Sigmoid colon (tissue), 7 donors: ENCODE measurements around the gene GPR183. TPM values are rescaled to one million over a fixed set of nuclear protein-coding genes. Genes with fewer than 3 reads are reported as not detected.

Experiments
- DNase-seq: peaks from one replicate; pipeline ENCODE4 v3.0.0-alpha.2; 2019
- H3K27ac ChIP-seq, 4 donors: fragments of 200-600 bp; sonication (generic); one replicate each; pipeline ENCODE4 v1.5.1; 2016 to 2019; ENCODE audit warnings: mild to moderate bottlenecking in 1 of 4
- H3K27me3 ChIP-seq, 3 donors: fragments of 200-600 bp; sonication (generic); one replicate each; pipeline ENCODE4 v1.5.1; 2019; ENCODE audit warnings: mild to moderate bottlenecking in 1 of 3
- H3K36me3 ChIP-seq, 4 donors: fragments of 200-600 bp; sonication (generic); one replicate each; pipeline ENCODE4 v1.5.1; 2016 to 2019
- H3K4me1 ChIP-seq, 4 donors: fragments of 200-600 bp; sonication (generic); one replicate each; pipeline ENCODE4 v1.5.1; 2017 to 2019
- H3K4me3 ChIP-seq, 4 donors: fragments of 200-600 bp; sonication (generic); one replicate each; pipeline ENCODE4 v1.5.1; 2017 to 2019; ENCODE audit warnings: mild to moderate bottlenecking in 2 of 4, moderate library complexity in 1 of 4
- H3K9me3 ChIP-seq, 4 donors: fragments of 200-600 bp in 3 of 4; sonication (generic) in 3 of 4; one replicate each; pipeline versions ENCODE4 v1.5.1 to v1.6.1; 2013 to 2019
- CTCF ChIP-seq, 4 experiments: fragments of 450-650 bp in 3 of 4; fragments of 200-600 bp in 1 of 4; IDR thresholded peaks; one replicate each; pipeline ENCODE4 v1.5.1; 2016 to 2019; ENCODE audit warnings: antibody characterized with exemption in 4 of 4, mild to moderate bottlenecking in 3 of 4, moderate library complexity in 2 of 4
- EP300 ChIP-seq, 4 donors: sonication (generic); formaldehyde crosslinking; IDR thresholded peaks; one replicate each; pipeline ENCODE4 v1.6.1; 2017; ENCODE audit warnings: antibody characterized with exemption in 4 of 4
- POLR2A ChIP-seq, 2 donors: fragments of 450-650 bp; IDR thresholded peaks; one replicate each; pipeline ENCODE4 v1.6.1; 2016; ENCODE audit warnings: antibody characterized with exemption in 2 of 2, mild to moderate bottlenecking in 2 of 2, moderate library complexity in 2 of 2
- POLR2AphosphoS5 ChIP-seq, 4 donors: sonication (generic); formaldehyde crosslinking; IDR thresholded peaks; one replicate each; pipeline ENCODE4 v1.6.1; 2017; ENCODE audit warnings: antibody characterized with exemption in 4 of 4
- WGBS, 2 donors: extraction: QIAGEN DNeasy Blood & Tissue Kit; methylation state at CpG; one replicate each; pipeline ENCODE4 v1.1.7; 2013; 5-methylcytosine and 5-hydroxymethylcytosine counted together
- intact Hi-C: fragments of 100-400 bp; cut with DNase I; formaldehyde crosslinking; loops from one replicate; pipeline ENCODE4 v1.15.1; 2023
- polyA plus RNA-seq, 3 donors: library from polyadenylated mRNA; stranded (reverse); fragments of 200-250 nt; gene quantifications; one replicate each; pipeline ENCODE4 v1.2.3, GENCODE V29; 2013
- total RNA-seq, 4 donors: library from RNA; depleted of rRNA; stranded (reverse); fragments of >200 nt; gene quantifications; one replicate each; pipeline ENCODE4 v1.1.0, GENCODE V29; 2016
- donor health status: healthy with polysubstance abuse.
- donor health status: Bipolar disorder and iron deficiency.
- donor health status: healthy.

GPR183 gene
- total and polyA plus RNA-seq, 7 donors, result 4.8 to 36.4 (median 30.9) TPM

- intact Hi-C loops, result loop anchor here (2.0 kb wide), 1 partner anchor 166 kb away; no protein-coding TSS in a partner anchor
- Histone ChIP-seq H3K27ac (peak overlapping the region in 2 of 4 donors; percentile 44 to 50), H3K36me3 (peaks cover 0 to 3% (median 0%) of the 10 kb centered on the region in 4 donors), H3K27me3 (no peaks in the 10 kb centered on the region), H3K9me3 (peaks cover 0 to 3% (median 0%) of the 10 kb centered on the region in 4 donors), H3K4me3 (no peak overlapping the region), H3K4me1 (no peaks in the 10 kb centered on the region)
- no peak for TF ChIP-seq EP300 (IDR thresholded peaks at IDR 0.05)
- TF ChIP-seq POLR2A (IDR thresholded peaks at IDR 0.05), result no peak
- TF ChIP-seq POLR2AphosphoS5 (IDR thresholded peaks at IDR 0.05), result peak in 1 of 4 donors; percentile 24
- no peak for TF ChIP-seq CTCF (IDR thresholded peaks at IDR 0.05)
- DNase-seq, result no peak
- WGBS, 2 donors, result 52 to 91% methylated on average over 2 of the region's 2 CpGs
Measured at GRCh38 chr13:99270518-99270917, 36.7 kb downstream of the GPR183 start.

DNA sequence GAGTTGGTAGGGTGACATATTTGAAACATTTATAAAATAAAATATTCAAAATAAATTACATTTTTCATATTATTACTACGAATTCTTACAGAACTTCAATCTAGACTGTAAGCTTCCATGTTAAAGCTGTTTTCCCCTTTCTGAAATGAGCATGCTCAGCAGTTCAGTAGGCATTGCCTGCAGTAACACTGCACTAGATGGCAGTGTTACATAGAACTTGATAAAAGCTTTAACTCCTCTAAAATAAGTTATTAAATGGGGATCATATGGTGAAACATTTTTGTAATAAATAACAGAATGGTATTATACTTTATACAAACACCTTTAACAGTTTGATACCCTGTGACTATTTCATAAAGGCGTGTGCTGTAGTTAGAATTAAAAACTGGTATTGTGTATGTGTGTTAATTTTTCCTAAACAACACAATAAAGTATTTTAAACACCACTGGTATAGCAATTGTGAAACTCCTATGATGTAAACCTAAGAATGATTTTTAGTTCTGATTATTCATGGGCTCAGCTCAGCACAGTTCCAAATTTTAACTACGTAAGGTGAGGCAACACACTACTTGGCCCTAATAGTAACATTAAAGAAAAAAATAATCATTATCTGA is 37.5 kb downstream of the GPR183 start:
- 68 to 80% methylated on average over 3 of the region's 3 CpGs for WGBS, 2 donors
- Histone ChIP-seq H3K4me1 (no peaks in the 10 kb centered on the region), H3K27ac (peak overlapping the region in 1 of 4 donors; percentile 22), H3K27me3 (no peaks in the 10 kb centered on the region), H3K4me3 (no peak overlapping the region), H3K9me3 (peaks cover 0 to 3% (median 0%) of the 10 kb centered on the region in 4 donors), H3K36me3 (peaks cover 0 to 3% (median 0%) of the 10 kb centered on the region in 4 donors)
- no peak for DNase-seq
- intact Hi-C loops, result loop anchor here (2.0 kb wide), 1 partner anchor 167 kb away; no protein-coding TSS in a partner anchor
- peak in 3 of 4 experiments; percentile 24 to 54 (median 27) for TF ChIP-seq CTCF (IDR thresholded peaks at IDR 0.05)
- no peak for TF ChIP-seq POLR2A (IDR thresholded peaks at IDR 0.05)
- no peak for TF ChIP-seq EP300 (IDR thresholded peaks at IDR 0.05)
- no peak for TF ChIP-seq POLR2AphosphoS5 (IDR thresholded peaks at IDR 0.05)

- Histone ChIP-seq H3K4me1 (peaks cover 0 to 1% (median 0%) of the 10 kb centered on the region in 4 donors), H3K9me3 (peaks cover 0 to 3% (median 0%) of the 10 kb centered on the region in 4 donors), H3K4me3 (no peak overlapping the region), H3K36me3 (peaks cover 0 to 3% (median 0%) of the 10 kb centered on the region in 4 donors), H3K27me3 (no peaks in the 10 kb centered on the region), H3K27ac (no peak overlapping the region)
- 90 to 93% methylated on average over 3 of the region's 3 CpGs for WGBS, 2 donors
- DNase-seq, result no peak
- no peak for TF ChIP-seq POLR2AphosphoS5 (IDR thresholded peaks at IDR 0.05)
- TF ChIP-seq EP300 (IDR thresholded peaks at IDR 0.05), result no peak
- no peak for TF ChIP-seq CTCF (IDR thresholded peaks at IDR 0.05)
- no peak for TF ChIP-seq POLR2A (IDR thresholded peaks at IDR 0.05)
- intact Hi-C loops, result no loop called here
Measured at GRCh38 chr13:99268822-99269221, 38.4 kb downstream of the GPR183 start.

GRCh38 chr13:99267927-99268326 is 39.3 kb downstream of the GPR183 start:
- H3K4me1 ChIP-seq, result peaks cover 0 to 10% (median 3%) of the 10 kb centered on the region in 4 donors
- H3K4me3 ChIP-seq, result no peak overlapping the region
- DNase-seq, result no peak
- H3K27me3 ChIP-seq, result no peaks in the 10 kb centered on the region
- H3K36me3 ChIP-seq, result peaks cover 0 to 3% (median 0%) of the 10 kb centered on the region in 4 donors
- 85 to 92% methylated on average over 4 of the region's 4 CpGs for WGBS, 2 donors
- TF ChIP-seq POLR2AphosphoS5 (IDR thresholded peaks at IDR 0.05) (no peak), EP300 (IDR thresholded peaks at IDR 0.05) (no peak), POLR2A (IDR thresholded peaks at IDR 0.05) (no peak), CTCF (IDR thresholded peaks at IDR 0.05) (no peak)
- intact Hi-C loops, result no loop called here
- H3K9me3 ChIP-seq, result peaks cover 0 to 3% (median 0%) of the 10 kb centered on the region in 4 donors
- no peak overlapping the region for H3K27ac ChIP-seq
